Neural cell (in vitro differentiated cells): ENCODE results near the gene CCDC7. TPM values are rescaled to one million over a fixed set of nuclear protein-coding genes. Genes with fewer than 3 reads are reported as not detected.
"Not testable (repeated sequence)": the region's sequence is repeated elsewhere in the genome, so short reads cannot be mapped to it uniquely, and the experiment has no call there.

Experiments
- H2AFZ ChIP-seq: fragments of 200-600, 300-800 bp; sonication (generic), shearing (Covaris generic); 2 replicates; pipeline ENCODE4 v1.6.0; 2014; ENCODE audit warnings: low read depth, mild to moderate bottlenecking, antibody characterized with exemption, low read length, moderate library complexity
- H3F3A ChIP-seq: fragments of 200-600 bp; shearing (Covaris generic); 2 replicates; pipeline ENCODE4 v1.6.1; 2016; ENCODE audit warnings: mild to moderate bottlenecking, moderate library complexity, mixed read lengths, antibody characterized with exemption, low read length; ENCODE audit not compliant: insufficient read depth, poor library complexity, severe bottlenecking
- H3K27ac ChIP-seq: fragments of 200-600, 300-800 bp; sonication (generic), shearing (Covaris generic); 2 replicates; pipeline ENCODE4 v1.5.1; 2014; ENCODE audit warnings: mild to moderate bottlenecking, low read length, moderate library complexity
- H3K27me3 ChIP-seq: fragments of 300-800, 200-600 bp; sonication (generic), shearing (Covaris generic); 2 replicates; pipeline ENCODE4 v1.6.0; 2014; ENCODE audit warnings: mild to moderate bottlenecking, low read depth, low read length, moderate library complexity; ENCODE audit not compliant: insufficient read depth
- H3K36me3 ChIP-seq: fragments of 300-800, 200-600 bp; sonication (generic), shearing (Covaris generic); 2 replicates; pipeline ENCODE4 v1.5.1; 2014; ENCODE audit warnings: mild to moderate bottlenecking, antibody characterized with exemption, low read length, moderate library complexity; ENCODE audit not compliant: insufficient read depth
- H3K4me2 ChIP-seq: fragments of 300-800, 200-600 bp; sonication (generic), shearing (Covaris generic); 2 replicates; pipeline ENCODE4 v1.6.0; 2014; ENCODE audit warnings: mild to moderate bottlenecking, low read length
- H3K4me3 ChIP-seq: fragments of 300-800, 200-600 bp; sonication (generic), shearing (Covaris generic); 2 replicates; pipeline ENCODE4 v1.5.1; 2014; ENCODE audit warnings: mild to moderate bottlenecking, low read length, moderate library complexity
- H3K79me2 ChIP-seq: fragments of 200-600 bp; shearing (Covaris generic); replicated peaks from 2 replicates; pipeline ENCODE4 v1.6.0; 2014; ENCODE audit warnings: mild to moderate bottlenecking, low read length, moderate library complexity; ENCODE audit not compliant: insufficient read depth
- H3K9ac ChIP-seq: fragments of 300-800, 200-600 bp; sonication (generic), shearing (Covaris generic); 2 replicates; pipeline ENCODE4 v1.6.1; 2016; ENCODE audit warnings: mild to moderate bottlenecking, low read length, mixed read lengths
- H3K9me2 ChIP-seq: fragments of 200-600 bp; shearing (Covaris generic); 2 replicates; pipeline ENCODE4 v1.6.1; 2016; ENCODE audit warnings: mild to moderate bottlenecking, low read length, mixed read lengths; ENCODE audit not compliant: insufficient read depth
- H3K9me3 ChIP-seq: fragments of 200-600, 300-800 bp; sonication (generic), shearing (Covaris generic); 2 replicates; pipeline ENCODE4 v1.6.1; 2016; ENCODE audit warnings: mild to moderate bottlenecking, mixed run types, low read length, moderate library complexity, mixed read lengths
- H4K20me1 ChIP-seq: fragments of 200-600 bp; shearing (Covaris generic); 2 replicates; pipeline ENCODE4 v1.6.1; 2016; ENCODE audit warnings: mild to moderate bottlenecking, mixed run types; ENCODE audit not compliant: insufficient read depth
- EP300 ChIP-seq: fragments of 450-650 bp; conservative IDR thresholded peaks from 2 replicates; pipeline ENCODE4 v1.6.1; 2014; ENCODE audit warnings: antibody characterized with exemption, mild to moderate bottlenecking, moderate library complexity; ENCODE audit not compliant: poor library complexity, severe bottlenecking
- EZH2 ChIP-seq: fragments of 200-600, 300-800 bp; shearing (Covaris generic), sonication (generic); IDR thresholded peaks from 2 replicates; pipeline ENCODE4 v1.6.1; 2014; ENCODE audit warnings: antibody characterized with exemption, low read length, borderline replicate concordance, mild to moderate bottlenecking; ENCODE audit not compliant: insufficient read depth, poor library complexity, severe bottlenecking
- MXI1 ChIP-seq: fragments of 450-650 bp; conservative IDR thresholded peaks from 2 replicates; pipeline ENCODE4 v1.6.1; 2014; ENCODE audit warnings: antibody characterized with exemption, mild to moderate bottlenecking; ENCODE audit not compliant: poor library complexity, severe bottlenecking
- POLR2AphosphoS5 ChIP-seq: IDR thresholded peaks from 2 replicates; pipeline ENCODE4 v1.6.1; 2012
- RAD21 ChIP-seq: fragments of 450-650 bp; conservative IDR thresholded peaks from 2 replicates; pipeline ENCODE4 v1.6.1; 2014; ENCODE audit warnings: antibody characterized with exemption, mild to moderate bottlenecking, moderate library complexity
- SMC3 ChIP-seq: fragments of 450-650 bp; conservative IDR thresholded peaks from 2 replicates; pipeline ENCODE4 v1.6.1; 2014; ENCODE audit warnings: antibody characterized with exemption, mild to moderate bottlenecking, moderate library complexity; ENCODE audit not compliant: poor library complexity
- TAF1 ChIP-seq: IDR thresholded peaks from 2 replicates; pipeline ENCODE4 v1.6.1; 2012; ENCODE audit warnings: low read depth
- polyA plus RNA-seq: library from polyadenylated mRNA; depleted of rRNA; stranded (reverse); fragments of >200 nt; gene quantifications from 2 replicates; pipeline ENCODE4 v1.2.3, GENCODE V29; 2014
- TF ChIP-seq, protein P1 (sequence below): IDR thresholded peaks from 2 replicates; pipeline ENCODE4 v1.6.1; 2012; ENCODE audit warnings: borderline replicate concordance
- TF ChIP-seq, protein P2 (sequence below): fragments of 450-650 bp; IDR thresholded peaks from 2 replicates; pipeline ENCODE4 v1.5.1; 2014; ENCODE audit warnings: antibody characterized with exemption, mild to moderate bottlenecking, moderate library complexity; ENCODE audit not compliant: poor library complexity, severe bottlenecking

The CCDC7 gene
- polyA plus RNA-seq, 1 donor from 2014 or later = 5.1 TPM

DNA sequence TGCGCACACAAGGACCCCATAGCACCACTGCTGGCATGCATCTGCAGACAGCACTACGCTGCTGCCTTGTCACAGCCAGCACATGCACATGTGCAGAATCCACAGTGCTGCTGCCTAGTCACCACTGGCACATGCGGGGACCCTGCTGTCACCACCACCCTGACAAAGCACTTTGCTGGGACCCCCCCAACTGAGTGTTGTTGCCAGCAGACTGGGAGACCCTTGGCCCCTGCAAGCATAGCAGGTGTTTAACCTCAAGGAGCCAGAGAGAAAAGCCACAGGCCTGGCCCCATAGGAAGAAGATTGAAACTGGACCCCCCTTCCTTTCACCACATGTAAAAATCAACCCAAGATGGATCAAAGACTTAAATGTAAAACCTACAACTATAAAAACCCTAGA is 300.9 kb downstream of the CCDC7 start:
- no peak overlapping the region for H3K27ac ChIP-seq
- no peaks in the 10 kb centered on the region for H3K79me2 ChIP-seq
- H3K36me3 ChIP-seq = no peaks in the 10 kb centered on the region
- H3K9ac ChIP-seq = no peak overlapping the region
- no peaks in the 10 kb centered on the region for H3K9me3 ChIP-seq
- H3K4me2 ChIP-seq = no peak overlapping the region
- H4K20me1 ChIP-seq = no peaks in the 10 kb centered on the region
- no peaks in the 10 kb centered on the region for H3K27me3 ChIP-seq
- H3K4me3 ChIP-seq = no peak overlapping the region
- H3K9me2 ChIP-seq = no peaks in the 10 kb centered on the region
- no peaks in the 10 kb centered on the region for H3F3A ChIP-seq
- no peak overlapping the region for H2AFZ ChIP-seq
- TF ChIP-seq MXI1 = no peak
- TF ChIP-seq TAF1 = no peak
- no peak for TF ChIP-seq POLR2AphosphoS5
- TF ChIP-seq, protein P1, sequence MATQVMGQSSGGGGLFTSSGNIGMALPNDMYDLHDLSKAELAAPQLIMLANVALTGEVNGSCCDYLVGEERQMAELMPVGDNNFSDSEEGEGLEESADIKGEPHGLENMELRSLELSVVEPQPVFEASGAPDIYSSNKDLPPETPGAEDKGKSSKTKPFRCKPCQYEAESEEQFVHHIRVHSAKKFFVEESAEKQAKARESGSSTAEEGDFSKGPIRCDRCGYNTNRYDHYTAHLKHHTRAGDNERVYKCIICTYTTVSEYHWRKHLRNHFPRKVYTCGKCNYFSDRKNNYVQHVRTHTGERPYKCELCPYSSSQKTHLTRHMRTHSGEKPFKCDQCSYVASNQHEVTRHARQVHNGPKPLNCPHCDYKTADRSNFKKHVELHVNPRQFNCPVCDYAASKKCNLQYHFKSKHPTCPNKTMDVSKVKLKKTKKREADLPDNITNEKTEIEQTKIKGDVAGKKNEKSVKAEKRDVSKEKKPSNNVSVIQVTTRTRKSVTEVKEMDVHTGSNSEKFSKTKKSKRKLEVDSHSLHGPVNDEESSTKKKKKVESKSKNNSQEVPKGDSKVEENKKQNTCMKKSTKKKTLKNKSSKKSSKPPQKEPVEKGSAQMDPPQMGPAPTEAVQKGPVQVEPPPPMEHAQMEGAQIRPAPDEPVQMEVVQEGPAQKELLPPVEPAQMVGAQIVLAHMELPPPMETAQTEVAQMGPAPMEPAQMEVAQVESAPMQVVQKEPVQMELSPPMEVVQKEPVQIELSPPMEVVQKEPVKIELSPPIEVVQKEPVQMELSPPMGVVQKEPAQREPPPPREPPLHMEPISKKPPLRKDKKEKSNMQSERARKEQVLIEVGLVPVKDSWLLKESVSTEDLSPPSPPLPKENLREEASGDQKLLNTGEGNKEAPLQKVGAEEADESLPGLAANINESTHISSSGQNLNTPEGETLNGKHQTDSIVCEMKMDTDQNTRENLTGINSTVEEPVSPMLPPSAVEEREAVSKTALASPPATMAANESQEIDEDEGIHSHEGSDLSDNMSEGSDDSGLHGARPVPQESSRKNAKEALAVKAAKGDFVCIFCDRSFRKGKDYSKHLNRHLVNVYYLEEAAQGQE = no peak
- no peak for TF ChIP-seq RAD21
- TF ChIP-seq SMC3 = no peak
- no peak for TF ChIP-seq EZH2
- TF ChIP-seq, protein P2, sequence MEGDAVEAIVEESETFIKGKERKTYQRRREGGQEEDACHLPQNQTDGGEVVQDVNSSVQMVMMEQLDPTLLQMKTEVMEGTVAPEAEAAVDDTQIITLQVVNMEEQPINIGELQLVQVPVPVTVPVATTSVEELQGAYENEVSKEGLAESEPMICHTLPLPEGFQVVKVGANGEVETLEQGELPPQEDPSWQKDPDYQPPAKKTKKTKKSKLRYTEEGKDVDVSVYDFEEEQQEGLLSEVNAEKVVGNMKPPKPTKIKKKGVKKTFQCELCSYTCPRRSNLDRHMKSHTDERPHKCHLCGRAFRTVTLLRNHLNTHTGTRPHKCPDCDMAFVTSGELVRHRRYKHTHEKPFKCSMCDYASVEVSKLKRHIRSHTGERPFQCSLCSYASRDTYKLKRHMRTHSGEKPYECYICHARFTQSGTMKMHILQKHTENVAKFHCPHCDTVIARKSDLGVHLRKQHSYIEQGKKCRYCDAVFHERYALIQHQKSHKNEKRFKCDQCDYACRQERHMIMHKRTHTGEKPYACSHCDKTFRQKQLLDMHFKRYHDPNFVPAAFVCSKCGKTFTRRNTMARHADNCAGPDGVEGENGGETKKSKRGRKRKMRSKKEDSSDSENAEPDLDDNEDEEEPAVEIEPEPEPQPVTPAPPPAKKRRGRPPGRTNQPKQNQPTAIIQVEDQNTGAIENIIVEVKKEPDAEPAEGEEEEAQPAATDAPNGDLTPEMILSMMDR = no peak
- TF ChIP-seq EP300 = no peak

DNA sequence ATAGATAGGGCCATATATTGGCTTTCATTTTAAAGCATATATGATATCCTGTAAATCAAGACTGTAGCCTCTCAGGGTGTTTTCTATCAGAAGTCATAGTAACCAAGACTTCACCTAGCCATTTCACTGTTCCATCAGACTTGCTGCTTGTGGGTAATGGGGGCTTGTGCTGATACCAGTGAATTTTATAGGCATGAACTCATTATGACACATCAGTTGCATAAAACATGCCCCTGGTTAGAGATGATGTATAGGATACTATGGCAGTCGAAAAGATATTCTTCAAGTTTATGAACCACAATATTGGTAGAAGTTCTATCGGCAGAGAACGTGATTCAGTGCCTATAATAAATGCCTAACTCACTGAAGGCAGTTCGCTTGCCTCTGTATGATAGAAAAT is 305.6 kb downstream of the CCDC7 start:
- no peak overlapping the region for H3K9ac ChIP-seq
- H3K36me3 ChIP-seq = no peaks in the 10 kb centered on the region
- no peaks in the 10 kb centered on the region for H3F3A ChIP-seq
- no peaks in the 10 kb centered on the region for H4K20me1 ChIP-seq
- no peak overlapping the region for H3K27ac ChIP-seq
- TF ChIP-seq EZH2 (no peak), POLR2AphosphoS5 (no peak), EP300 (no peak), RAD21 (no peak), TAF1 (no peak), MXI1 (no peak), SMC3 (no peak)
- TF ChIP-seq, protein P1 = no peak
- TF ChIP-seq, protein P2 = no peak
- no peak overlapping the region for H3K4me3 ChIP-seq
- H3K27me3 ChIP-seq = no peaks in the 10 kb centered on the region
- no peak overlapping the region for H2AFZ ChIP-seq
- no peaks in the 10 kb centered on the region for H3K9me2 ChIP-seq
- H3K79me2 ChIP-seq = no peaks in the 10 kb centered on the region
- H3K4me2 ChIP-seq = no peak overlapping the region
- no peaks in the 10 kb centered on the region for H3K9me3 ChIP-seq

DNA sequence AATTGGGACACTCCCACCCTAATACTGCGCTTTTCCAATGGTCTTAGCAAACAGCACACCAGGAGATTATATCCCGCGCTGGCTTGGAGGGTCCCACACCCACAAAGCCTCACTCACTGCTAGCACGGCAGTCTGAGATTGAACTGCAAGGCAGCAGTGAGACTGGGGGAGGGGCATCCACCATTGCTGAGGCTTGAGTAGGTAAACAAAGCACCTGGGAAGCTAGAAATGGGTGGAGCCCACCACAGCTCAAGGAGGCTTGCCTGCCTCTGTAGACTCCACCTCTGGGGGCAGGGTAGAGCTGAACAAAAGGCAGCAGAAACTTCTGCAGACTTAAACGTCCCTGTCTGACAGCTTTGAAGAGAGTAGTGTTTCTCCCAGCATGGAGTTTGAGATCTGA is 309.0 kb downstream of the CCDC7 start:
- H3K36me3 ChIP-seq, H3K27ac ChIP-seq, H3K4me3 ChIP-seq, H3K9ac ChIP-seq, H3K79me2 ChIP-seq, H3K27me3 ChIP-seq, H3K4me2 ChIP-seq, H3K9me2 ChIP-seq, H3K9me3 ChIP-seq, H4K20me1 ChIP-seq, H2AFZ ChIP-seq, H3F3A ChIP-seq: not testable (repeated sequence)
